DMS 273 (cell line): ENCODE data around the gene STK17B.
A peak's percentile ranks its signal among the peaks of the same experiment; 100 is the strongest.

Source experiments
- DNase-seq: peaks from one replicate; lab custom pipeline; 2025; ENCODE audit not compliant: unreplicated experiment; lab: John Stamatoyannopoulos, UW

Gene STK17B

DNA sequence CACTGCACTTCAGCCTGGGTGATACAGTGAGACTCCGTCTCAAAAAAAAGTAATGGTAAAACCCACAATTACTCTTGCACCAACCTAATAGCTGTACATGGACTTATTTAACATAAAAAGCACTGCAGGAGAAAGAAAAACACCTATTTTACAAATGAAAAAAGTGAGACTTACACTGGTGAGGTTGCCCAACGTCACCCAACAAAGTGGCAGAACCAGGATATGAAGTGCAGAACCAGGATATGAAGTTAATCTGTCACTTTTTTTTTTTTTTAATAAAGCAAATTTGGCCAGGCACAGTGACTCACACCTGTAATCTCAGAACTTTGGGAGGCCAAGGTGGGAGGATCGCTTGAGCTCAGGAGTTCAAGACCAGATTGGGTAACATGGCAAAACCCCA lies 13.5 kb upstream of the STK17B start:
- no peak for DNase-seq

DNA sequence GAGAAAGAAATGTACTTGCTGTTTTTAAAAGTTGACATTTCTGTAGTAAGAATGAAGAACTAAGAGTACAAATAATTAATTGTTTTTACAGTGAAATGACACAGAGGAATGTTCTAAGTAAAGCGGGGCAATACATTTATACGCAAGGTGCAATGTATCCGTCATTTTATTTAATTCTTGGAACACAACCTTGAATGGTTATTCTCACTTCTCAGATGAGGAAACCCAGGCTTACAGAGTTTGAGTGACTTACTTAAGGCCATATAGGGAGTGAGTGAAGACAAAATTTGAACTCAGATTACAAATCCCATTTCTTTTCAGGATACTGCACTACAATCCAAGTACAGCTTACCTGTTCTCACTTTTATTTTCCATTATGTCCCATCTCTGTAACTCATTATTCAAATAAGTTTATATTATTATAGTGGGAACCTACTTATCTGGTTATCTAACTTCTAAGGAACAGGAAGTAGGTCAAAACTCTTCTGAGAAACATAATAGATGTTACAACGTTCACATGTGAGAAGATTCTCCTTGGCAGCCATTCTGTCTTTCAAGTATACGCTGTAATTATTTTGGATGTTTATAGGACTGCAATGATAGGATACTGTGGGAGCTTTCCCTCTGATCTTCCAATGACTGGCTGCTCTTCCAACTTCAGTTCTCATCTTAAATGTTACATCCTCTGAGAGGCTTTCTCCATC lies 12.3 kb upstream of the STK17B start:
- no peak for DNase-seq

DNA sequence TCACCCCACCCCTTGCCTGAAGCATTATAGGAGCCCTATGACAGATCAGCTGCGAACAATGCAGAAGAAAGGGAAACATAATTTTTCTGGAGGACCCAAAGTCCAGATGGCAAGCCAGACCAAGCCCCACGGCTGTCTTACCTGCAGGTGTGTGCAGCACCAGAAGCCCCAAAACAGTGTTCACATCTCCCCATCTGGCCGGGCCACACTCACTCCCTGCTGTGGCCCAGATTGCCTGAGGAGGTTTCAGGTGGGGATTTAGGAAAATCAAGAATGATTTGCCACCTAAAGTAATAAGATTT lies 11.7 kb upstream of the STK17B start:
- no peak for DNase-seq

DNA sequence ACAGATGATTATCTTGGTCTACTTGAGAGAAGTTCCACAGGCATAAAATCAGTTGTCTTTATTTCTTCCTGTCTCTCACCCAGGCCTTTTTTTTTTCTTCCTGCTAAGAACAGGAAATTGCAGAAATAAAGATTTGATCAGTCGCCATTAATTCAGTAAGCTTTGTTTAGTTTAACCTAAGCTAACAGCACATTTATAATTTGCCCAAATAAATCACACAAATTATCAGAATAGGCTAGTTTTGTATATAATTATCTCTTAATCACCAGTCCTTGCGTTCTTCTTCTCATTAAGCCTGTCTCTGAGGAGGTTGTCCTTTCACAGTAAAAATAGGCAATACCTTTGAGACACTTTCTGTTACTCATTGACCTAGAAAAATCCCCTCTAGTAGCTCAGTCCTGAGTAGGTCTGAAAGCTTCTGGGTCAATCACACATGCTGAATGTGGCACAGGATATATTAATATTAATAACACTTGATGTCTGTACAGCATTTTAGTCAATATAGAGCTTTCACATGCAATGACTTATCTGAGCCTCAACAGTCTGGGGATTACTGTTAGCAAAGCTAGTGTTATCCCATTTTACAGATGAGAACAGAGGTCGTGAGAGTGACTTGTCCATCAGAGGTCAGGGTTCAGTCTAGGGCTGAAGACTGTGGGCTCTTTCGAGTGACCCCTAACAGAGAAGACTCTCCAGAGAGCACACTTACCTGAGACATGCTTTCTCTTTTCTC lies 11.2 kb upstream of the STK17B start:
- DNase-seq = no peak

DNA sequence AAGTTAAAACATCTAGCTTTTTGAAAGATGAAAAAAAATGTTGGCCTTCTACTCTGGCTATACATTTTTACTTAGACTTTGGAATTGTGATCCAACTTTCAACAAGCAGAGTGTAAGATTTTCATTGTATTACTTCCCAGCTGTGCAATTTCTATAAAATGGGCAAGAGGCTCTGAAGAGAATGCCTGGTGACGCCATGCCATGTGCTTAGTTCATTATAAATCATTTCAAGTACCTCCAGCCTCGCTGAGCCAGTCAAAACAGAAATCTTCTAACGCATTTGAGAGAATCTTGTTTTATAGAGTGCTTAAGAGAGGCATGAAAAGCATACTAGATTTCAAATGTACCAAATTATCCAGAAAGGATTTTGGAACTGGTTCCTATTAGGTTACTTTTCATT lies 10.1 kb upstream of the STK17B start:
- DNase-seq = no peak

DNA sequence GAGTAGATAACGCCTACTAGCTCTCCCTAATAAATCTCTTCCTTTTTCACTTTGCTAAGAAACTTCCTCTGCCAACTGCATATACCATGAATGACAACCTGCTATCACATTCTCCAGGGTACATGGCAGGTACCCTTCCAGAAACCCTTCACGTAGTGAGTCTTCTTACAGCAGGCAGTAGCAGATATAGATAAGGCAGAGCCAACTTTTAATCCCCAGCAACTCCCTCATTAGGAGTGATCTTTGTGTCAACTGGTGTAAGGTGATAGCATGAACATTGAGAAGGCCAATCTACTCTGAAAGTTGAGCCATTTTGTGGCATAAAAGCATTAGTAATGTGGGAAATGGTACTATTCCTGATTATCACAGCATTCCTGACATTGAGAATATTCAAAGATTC lies 5.7 kb upstream of the STK17B start:
- DNase-seq = no peak

DNA sequence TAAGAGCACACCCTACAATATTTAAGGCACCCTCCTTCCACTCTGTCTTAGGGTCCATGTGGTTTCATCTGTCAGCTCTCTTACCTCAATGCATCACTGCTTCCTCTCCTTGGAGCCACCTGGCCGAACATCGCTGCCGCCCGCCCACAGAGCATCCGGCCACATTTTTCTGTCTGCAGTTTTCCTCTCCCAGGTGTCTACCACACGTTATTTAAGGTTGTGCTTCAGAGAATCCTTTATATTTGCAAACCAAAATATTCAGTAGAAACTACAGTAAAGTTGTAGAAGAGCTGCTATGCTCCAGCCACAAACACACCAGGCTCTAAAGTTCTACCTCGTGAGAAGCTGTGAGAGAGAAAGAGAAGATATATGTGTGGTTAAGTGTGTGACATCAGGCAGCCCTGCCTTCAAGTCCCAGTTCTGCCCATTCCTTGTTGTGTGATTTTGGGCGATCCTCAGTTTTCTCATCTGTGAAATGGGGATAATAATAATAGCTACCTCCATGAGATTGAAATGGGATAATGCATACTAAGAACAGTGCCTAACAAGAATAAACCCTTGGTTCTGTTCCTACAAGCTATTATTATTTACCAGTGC lies 4.9 kb upstream of the STK17B start:
- DNase-seq = no peak

DNA sequence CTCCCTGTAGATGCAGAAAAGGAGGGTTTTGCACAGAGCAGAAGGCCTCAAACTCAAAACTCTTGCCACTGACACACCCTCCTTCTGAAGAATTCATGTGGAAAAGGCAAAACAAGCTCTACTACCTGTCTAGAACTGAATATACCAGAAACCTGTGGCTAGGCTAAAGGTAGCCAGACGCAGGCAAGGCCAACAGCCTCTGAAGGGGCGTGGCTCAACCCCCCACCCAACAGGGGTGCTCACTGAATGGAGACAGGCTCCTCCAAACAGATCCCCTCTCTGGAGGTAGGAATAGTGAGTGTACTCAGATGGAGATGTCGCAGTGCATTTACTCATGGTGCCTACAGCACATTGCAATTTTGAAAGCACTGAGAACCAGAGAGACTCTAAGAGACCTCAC lies 3.0 kb upstream of the STK17B start:
- DNase-seq = no peak

DNA sequence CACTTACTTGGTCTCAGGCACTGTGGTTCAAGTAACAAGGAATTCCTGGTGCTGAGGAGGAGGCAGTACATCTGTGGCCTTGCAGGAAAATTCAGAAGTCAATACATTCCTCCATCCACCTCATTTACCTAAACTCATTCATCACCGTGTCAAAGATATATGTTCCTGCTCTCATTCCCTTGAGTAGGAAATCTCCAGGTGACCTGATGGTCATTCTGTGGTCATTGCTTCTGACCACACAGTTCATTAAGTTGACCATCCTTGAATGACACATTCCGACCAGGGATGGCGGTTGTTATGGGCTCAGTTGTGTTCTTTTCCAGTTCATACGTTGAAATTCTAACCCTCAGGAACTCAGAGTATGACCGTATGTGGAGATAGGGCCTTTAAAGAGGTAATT lies 2.1 kb upstream of the STK17B start:
- DNase-seq = no peak

DNA sequence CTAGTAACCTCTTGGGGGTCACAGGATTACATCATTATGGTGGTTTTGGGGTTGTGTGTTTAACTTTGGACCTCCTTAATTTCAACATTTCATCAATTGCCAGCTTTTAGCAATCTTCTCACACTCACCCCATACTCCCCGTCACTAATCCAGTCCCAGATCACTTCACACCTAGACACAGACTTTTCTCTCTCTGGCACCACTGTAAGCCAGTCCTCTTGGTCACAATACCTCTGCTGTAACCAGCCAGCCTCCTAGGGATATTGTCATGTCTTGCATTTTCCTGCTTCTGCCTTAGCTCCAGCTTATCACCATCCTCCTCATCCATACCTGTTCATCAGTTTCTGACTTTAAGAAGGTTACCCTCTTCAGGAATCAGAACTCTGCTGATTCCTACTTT lies 1.6 kb upstream of the STK17B start:
- DNase-seq = no peak

DNA sequence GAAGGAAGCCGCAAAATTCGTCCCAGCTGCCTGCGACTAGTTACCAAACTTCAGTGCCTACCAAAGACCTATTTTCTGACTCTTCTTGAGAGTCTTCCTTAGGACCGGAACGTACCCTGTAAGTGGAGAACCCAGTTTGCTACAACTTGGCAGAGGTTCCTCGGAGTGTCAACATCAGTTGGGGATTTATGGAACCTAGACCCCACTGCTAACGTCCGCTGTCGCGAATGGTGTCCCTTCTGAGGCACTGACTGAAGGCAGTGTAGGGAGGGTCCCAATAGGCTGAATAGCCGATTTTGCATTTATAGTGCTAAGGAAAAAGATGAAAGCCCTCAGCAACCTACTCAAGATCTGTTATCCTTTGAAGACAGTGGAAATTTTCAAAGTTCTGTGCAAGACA lies 568 bp upstream of the STK17B start:
- DNase-seq = no peak

DNA sequence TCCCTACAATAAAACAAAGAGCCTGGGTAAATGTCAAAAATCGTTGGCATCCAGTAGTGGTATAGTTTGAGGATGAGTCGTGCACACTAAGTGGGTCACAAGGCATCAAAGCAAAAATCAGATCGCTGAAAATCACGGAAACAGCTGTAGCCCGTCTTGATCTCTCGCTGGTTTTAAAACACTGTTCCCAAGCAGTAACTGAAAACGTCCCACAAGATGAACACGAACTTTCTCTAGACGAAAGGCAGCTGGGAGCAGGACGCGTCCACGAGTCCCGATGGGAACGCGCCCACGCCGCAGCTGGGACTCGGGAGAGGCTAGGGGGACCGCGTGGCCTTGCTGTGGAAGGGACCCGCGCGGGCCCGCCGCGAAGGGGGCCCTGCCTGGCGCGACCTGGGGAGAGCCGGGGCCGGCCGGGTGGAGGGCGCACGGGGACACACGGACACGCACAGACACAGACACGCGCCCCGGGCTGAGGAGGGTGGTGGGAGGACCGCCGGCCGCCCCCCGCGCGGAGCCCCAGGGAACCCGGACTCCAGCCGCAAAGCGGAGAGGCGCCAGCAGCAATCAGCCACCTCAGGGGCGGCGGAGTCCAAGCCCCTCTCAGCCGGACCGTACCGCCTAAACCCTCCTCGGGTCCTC lies 651 bp downstream of the STK17B start:
- peak; percentile 64 for DNase-seq

DNA sequence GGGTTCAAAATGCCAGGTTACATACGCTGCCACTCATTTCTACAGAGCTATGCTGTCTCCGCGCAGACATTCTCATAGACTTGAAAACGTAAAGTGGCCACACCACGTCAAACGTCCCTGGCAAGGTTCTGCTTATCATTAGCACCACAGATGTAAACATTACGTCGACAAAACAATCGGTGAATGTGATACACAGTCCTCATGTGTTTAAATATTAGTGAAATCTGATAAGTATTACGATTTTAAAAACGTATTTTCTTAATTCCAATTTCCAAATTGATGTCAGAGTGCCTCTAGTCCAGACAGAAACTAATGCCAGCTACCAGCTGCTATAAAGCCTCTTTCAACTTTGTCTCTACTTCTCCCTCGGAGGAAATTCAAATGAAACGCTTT lies 1.2 kb downstream of the STK17B start:
- DNase-seq = peak; percentile 62

DNA sequence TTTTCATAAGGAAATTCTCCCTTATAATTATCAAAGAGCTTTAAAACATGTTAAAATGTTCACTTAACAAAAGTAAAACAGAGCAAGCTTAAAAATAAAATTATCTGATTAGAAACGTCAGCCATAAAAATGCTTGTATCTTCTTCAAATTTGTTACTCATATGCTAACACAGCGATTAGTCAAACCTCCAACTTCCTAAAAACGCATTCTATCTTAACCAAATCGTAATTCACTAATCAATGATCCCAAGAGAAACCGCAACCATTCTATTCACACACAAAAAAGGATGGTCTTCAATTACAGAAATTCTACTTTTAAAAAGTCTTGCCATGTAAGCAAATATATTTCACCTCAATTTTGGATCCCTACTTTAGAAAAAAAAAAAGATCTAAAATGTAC lies 1.9 kb downstream of the STK17B start:
- no peak for DNase-seq

DNA sequence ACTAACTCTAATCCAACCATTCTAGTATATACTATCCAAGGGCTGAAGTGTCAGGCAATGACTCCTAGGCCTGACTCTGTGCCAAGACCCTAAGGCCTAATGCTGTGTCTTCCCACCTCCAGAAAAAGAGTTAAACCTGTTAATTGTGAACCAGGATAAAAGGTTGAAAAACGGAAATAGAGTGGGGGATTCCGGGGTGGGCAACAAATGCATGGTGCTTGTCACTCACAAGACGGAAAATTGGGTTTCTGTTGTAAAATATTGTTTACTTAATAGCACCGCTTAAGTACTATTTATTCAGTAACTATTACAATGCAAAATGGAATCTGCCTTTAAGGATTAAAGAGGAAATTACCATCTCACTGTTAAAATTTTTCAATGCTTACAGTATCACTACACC lies 3.2 kb downstream of the STK17B start:
- DNase-seq = peak; percentile 13

DNA sequence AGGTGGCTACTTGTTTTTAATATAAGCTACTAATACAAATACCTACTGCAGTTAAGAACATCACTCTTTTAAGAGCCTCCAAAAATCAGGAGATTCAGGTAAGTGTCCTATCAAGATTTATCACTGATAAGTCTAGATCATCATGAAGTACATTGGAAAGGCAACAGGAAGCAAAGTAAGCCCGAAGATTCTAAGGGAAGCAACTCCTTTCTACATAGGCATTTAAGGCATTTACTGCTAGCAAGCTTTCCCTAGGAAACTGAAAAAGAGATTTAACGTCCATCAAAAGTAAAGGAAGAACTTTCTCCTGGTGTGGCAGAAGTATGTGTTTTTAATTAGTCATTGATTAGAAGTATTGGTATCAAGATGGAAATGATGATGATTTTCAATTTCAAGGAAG lies 3.7 kb downstream of the STK17B start:
- DNase-seq = no peak

DNA sequence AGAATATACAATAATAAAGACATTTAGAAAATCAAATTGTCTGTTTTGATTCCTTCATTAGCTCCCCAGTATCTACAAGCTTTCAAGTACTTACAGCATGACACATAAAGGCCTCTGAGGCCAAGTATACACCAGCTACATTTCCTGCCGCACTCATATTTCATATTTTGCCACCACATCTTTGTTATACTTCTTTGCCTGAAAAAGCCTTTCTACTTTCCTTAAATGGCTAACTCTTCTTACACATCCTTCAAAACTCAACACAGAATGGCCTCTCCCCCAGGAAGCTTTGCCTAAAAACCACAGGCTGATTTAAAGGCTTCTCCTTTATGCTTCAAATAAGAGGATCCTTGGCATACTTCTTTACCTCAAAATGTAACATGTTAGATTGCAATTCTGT lies 4.5 kb downstream of the STK17B start:
- DNase-seq = no peak

DNA sequence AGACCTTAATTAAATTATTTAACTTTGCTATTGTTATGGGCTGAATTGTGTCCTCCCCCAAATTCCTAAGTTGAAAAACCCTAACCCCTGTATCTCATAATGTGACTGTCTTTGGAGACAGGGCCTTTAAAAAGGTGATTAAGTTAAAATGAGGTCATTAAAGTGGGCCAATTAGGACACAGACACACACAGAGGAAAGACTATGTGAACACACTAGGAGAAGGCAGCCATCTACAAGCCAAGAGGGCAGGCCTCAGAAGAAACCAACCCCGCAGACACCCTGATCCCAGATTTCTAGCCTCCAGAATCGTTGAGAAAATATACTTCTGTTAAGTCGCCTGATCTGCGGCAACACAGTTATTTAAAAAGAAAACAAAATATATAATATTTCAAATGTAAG lies 6.4 kb downstream of the STK17B start:
- DNase-seq = no peak

DNA sequence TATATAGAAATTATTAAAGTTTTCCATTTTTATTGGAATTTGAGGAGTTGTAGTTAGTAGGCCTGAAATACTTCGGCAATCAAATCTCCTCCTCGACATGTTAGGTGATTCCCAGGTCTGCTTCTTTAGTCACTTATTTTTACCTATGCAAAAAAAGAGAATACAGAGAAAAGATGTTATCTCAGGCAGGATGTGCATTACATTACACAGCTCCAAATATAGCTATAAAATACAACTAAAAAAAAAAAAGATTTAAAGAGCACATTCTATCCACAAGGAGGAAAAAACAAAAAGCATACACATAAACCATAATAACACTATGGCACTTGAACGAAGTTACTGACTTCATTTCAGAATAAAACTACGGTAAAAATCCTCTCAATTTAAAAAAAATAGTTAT lies 8.1 kb downstream of the STK17B start:
- DNase-seq = no peak

DNA sequence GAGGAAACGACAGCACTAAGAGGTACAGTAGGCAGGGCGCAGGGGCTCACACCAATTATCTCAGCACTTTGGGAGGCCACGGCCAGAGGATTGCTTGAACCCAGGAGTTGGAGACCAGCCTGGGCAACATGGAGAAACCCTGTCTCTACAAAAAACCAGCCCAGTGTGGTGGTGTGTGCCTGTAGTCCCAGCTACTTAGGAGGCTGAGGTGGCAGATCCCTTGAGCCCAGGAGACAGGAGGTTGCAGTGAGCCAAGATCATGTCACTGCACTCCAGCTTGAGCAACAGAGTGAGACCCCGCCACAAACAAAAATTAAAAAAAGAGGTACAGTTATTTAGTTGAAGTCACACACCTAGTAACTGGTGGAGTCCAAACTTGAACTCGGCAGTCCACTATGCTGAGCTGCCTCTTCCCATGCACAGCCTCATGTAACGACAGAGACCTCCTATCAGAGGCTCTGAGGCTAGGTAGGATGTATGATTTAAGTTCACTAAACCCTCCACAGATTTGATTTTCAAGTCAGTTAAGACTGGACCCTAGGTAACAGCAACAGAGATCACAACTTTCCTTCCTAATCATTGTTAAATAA lies 8.7 kb downstream of the STK17B start:
- no peak for DNase-seq

DNA sequence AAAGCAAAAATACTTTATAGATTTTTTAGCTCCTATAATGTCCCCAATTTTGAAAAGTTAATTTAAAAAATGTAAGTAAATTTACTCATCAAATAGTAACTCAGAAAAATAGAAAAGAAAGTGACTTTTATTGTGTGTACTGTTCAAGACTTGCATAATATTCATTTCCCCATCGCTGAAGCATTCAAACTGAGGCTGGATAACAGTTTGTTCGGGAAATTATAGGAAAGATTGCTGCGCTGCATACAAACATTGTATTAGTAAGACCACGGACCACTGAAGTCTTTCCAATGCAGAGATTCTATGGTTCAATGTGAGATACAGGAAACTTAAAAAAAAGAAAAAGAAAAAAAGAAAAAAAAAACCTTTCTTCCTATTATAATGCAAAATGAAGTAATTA lies 10.4 kb downstream of the STK17B start:
- no peak for DNase-seq

DNA sequence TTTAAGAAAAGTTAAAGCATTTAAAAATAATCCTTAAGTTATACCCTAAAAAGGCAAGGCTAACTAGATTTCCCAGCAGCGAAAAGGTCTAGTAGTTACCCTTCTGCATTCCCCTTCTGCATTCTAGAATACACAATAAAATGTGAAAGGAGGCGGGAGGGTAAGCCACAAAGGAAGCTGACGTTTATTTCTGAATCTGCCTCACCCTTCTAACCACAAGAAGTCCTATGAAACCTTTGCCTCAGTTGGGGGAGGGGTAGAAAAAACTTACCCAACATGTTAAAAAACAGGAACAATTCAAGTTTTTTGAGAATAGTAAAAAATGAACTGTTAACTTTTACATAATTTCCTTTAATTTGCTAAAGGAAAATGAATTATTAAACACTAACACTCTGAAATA lies 11.3 kb downstream of the STK17B start:
- no peak for DNase-seq
